Tongue (tissue), 2 donors: Measurements from ENCODE around the gene HTT. TPM values are rescaled to one million over a fixed set of nuclear protein-coding genes. Genes with fewer than 3 reads are reported as not detected.
A peak's percentile ranks its signal among the peaks of the same experiment; 100 is the strongest.

ENCODE experiments used
- DNase-seq: peaks from one replicate; pipeline ENCODE4 v3.0.0-alpha.2; 2015
- total RNA-seq: library from RNA; depleted of rRNA; stranded (reverse); fragments of >200 nt; gene quantifications from one replicate; pipeline ENCODE4 v1.2.3, GENCODE V29; 2014

HTT gene
- total RNA-seq, 1 donor from 2014 or later = 69.3 TPM

DNA sequence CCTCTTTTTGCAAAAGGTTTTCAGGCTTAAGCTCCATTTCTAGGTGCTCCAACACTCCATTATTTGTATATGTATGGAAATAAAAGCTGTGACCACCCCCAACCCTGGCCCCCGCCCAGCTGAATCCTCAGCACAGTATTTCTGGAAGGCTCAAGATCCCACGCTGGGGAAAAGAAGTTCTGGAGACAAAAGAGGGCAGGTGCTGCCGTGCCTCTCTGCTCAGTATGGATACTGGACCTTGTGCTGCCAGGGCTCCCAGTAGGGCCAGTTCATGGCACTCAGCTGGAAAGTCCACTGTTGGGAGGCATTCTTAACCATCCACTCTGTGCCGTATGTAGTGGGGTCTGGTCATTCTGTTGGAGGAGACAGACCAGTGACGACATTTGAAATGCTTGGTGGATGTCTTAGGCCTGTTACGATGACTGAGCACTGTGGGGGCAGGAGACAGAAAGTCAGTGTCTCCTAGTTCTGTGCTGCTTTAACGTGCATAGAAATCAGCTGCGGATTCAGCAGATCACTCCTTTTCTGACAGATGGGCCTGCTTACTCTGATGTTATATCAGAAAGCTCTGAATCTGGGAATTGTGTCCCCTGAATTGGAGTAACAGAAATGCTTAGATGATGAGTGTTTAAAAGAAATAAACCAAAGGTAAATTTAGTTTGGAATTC, 126.1 kb downstream of the HTT start:
- DNase-seq = peak; percentile 22

DNA sequence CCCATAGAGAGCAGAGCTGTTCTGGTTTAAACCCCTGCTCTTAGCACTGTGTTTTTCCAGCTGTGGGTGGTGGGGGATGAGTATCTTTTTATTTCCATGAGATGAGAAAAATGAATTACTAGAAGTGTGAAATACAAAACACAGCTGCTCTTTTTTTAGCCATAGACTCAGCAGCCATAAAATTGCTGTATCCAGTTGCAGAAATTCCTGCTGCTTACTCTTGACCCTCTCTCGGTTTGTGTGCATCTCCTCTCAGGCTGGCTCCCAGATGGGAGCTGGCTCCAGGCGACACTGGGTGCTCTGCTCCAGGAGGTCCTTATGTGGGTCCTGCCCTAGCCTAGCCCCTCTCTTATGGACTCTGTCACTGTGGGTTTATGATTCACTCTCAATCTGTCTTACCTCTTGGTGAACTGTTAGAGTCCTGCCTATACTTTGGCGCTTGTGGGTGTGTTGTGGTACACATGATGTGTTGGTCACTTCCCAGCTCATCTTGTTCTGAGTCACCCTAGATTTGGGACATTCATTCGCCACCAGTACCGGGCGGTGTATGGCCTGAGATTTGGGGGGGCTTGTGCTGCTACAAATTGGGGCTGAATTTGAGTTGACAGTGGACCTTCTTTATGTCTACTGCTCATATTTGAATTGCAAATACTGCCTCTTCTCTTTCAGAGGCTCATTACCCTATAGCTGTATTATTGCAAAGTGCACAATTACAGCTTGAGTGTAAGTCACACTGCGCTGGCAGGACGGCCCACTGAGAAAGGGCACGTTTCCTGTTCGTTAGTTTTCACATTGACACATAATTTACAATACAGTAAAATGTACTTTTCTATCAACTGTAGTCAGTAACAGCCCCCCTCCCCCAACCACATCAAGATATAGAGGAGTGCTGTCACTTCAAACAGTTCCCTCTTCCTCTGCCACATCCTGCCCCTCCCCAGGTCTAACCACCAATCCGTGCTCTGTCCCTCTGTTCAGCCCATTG, 127.5 kb downstream of the HTT start:
- peak; percentile 88 for DNase-seq

DNA sequence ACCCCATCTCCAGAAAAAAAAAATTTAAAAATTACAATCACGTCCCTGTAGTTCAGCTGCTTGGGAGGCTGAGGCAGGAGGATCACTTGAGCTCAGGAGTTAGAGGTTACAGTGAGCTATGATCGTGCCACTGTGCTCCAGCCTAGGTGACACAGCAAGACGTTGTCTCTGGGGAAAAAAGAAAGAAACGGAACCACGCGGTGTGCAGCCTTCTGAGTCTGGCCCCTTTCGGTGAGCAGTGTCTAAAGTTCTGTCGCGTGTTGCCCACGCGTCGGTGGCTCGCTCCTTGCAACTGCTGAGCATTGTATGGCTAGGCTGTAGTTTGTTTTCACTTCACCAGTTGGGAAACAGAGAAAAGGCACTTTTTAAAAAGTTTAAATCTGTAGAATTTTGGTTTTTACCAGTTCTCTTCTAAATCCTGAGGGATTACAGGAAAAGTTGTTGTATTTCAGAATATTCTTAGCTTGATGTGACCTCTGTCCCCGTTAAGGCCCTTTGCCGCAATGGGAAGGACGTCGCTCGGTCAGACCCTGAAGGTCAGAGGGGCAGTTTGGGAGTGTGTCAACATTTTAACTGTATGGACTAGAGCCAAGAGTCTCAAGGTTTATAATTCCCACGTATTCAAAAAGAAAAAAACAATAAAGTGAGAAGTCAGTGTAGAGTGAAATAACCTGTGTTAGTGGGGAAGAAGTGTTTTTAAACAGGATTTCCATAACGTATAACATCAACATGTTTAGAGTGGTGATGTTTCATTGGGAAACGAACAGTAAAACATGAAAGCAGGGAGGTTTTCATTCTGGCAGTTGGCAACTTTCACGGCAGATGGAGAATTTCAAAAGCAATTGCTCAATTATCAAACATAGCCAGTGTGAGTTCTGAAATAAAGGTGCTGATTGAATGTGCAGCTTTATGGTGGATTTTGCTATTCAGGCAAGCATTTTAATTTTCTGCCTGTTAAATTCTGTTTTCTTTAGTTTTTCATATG, 128.6 kb downstream of the HTT start:
- DNase-seq = peak; percentile 33

DNA sequence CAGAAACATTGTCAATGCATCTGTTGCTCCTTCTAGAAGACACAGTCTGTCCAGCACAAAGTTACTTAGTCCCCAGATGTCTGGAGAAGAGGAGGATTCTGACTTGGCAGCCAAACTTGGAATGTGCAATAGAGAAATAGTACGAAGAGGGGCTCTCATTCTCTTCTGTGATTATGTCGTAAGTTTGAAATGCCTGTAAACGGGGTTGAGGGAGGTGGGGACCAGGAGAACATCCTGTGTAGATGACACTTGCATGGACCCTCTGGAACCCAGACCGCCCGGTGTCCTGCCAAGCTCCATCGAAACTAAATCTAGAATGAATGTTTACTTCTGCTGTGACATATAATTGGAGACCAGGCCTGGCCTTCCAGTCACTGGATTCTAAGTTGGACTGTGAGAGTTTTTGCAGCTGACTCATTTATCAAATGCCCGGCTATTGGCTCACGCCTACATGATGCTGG, 129.5 kb downstream of the HTT start:
- peak; percentile 65 for DNase-seq

DNA sequence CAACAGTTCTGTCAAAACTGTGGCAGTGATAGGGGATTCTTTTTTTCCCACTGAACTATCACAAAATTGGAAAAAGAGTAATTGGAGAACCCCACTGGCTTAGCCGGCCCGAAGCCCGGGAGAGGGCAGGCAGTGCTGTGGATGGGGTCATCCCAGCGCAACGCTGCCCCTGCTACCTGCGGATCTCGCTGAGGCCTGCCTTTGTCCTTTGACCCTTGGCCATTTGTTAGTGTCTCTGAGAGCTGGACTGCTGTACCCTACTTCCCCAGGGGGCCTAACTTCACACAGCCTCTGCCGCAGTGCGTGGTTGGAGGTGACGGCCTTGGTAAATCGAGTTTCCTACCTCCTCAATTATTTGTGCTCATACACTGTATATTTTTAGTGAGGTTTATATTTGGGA, 131.5 kb downstream of the HTT start:
- DNase-seq = no peak

DNA sequence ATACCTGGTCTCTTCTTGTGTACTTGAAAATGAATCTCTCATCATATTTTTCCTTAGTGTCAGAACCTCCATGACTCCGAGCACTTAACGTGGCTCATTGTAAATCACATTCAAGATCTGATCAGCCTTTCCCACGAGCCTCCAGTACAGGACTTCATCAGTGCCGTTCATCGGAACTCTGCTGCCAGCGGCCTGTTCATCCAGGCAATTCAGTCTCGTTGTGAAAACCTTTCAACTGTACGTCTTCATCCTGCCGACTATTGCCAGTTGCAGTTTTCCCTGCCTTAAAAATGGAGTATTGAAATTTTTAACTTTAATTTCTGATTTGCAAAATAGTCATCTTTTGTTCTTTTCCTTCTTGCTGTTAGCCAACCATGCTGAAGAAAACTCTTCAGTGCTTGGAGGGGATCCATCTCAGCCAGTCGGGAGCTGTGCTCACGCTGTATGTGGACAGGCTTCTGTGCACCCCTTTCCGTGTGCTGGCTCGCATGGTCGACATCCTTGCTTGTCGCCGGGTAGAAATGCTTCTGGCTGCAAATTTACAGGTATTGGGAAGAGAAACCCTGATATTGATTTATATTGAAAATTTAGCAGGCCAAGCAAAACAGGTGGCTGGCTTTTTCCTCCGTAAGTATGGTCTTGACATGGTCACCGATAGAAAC, 132.1 kb downstream of the HTT start:
- DNase-seq = no peak

DNA sequence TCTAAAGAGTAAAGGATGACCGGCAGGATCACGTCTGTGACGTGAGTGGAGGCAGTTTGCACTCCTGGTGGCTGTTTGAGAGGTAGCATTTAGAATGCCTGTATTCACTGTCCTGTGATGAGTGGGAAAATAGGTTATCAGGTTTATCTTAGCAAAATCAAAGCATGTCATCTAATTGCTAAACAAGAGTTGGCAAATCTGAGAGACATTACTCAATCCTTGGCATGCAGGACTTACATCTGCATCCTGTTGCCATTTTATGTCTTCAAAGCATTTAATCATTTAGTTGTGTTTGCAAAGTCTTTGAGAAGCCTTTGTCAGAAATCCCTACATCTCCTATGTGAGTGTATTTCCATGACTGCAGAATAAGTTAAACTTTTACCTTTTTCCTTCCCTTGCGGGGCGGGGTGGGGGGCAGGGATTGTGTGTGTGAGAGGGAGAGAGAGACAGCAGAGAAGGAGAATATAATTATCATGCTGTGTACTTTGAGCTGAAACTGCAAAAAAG, 133.1 kb downstream of the HTT start:
- no peak for DNase-seq

DNA sequence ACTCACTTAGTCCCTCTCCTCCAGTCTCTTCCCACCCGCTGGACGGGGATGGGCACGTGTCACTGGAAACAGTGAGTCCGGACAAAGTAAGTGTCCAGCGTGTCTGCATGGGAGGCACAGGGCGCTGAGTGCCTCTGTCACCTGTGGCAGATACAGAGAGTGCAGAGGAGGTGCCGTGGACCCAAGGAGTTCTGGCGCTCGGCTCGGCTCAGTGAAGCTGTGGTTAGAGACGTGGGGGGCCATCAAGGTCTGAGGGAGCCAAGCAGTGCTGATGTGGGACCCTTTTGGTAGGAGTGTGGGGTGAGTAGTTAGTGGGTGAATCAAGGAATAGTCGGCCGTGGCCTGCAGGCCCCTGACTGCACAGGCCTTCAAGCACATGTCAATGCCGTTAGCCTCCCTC, 134.3 kb downstream of the HTT start:
- no peak for DNase-seq

DNA sequence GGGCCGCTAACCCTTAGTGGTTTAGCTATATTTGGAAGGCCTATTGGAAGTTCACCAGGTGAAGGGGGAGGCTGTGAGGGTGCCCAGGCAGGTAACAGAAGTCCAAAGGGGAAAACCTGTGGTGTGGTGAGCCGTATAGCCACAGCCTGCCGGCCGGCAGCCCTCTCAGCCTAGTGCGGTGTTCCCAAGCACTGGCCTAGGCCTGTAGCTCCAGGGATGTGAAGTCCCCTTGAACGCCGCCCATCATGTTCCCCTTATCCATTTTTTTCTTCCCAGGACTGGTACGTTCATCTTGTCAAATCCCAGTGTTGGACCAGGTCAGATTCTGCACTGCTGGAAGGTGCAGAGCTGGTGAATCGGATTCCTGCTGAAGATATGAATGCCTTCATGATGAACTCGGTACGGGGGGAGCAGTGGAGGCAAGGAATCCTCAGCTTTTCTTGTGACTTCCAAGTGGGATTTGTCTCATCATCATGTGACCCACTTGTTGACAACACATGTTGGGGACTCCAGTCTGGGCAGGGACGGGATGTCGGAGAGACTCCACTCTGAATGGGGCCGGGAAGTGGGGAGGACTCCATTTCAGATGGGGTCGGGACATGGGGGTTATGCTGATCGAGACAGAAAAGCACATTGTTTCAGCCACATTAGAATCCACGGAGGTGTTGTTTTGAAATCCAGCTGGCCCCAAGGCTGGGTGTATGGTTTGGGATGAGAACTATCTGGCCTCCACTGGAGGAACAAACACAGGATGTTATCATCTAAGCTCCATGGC, 135.3 kb downstream of the HTT start:
- no peak for DNase-seq

DNA sequence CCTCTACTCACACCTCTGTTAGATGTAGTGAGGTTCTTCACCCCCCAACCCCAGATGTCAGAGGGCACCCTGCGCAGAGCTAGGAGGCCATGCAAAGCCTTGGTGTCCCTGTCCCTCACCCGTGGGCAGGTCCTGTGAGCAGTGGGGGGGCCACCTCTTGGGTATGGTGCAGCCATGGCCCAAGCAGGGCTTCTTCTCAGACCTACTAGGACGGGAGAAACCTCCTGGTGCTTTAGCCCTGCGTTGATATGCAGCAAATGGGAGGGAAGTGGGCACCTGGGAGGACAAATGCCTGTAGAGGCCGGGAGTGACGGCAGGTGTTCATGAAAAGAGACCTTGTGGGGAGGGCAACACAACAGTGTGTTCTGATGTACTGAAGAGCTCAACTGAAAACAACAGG, 136.0 kb downstream of the HTT start:
- DNase-seq = no peak

DNA sequence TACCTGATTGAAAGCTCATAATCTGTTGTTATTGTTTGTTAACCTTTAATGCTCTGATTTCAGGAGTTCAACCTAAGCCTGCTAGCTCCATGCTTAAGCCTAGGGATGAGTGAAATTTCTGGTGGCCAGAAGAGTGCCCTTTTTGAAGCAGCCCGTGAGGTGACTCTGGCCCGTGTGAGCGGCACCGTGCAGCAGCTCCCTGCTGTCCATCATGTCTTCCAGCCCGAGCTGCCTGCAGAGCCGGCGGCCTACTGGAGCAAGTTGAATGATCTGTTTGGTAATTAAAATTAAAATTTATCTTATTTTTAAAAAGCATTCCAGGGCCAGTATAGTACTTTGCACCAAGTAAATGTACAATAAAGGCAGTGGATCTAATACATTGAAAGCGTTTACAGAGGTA, 137.4 kb downstream of the HTT start:
- DNase-seq = no peak

DNA sequence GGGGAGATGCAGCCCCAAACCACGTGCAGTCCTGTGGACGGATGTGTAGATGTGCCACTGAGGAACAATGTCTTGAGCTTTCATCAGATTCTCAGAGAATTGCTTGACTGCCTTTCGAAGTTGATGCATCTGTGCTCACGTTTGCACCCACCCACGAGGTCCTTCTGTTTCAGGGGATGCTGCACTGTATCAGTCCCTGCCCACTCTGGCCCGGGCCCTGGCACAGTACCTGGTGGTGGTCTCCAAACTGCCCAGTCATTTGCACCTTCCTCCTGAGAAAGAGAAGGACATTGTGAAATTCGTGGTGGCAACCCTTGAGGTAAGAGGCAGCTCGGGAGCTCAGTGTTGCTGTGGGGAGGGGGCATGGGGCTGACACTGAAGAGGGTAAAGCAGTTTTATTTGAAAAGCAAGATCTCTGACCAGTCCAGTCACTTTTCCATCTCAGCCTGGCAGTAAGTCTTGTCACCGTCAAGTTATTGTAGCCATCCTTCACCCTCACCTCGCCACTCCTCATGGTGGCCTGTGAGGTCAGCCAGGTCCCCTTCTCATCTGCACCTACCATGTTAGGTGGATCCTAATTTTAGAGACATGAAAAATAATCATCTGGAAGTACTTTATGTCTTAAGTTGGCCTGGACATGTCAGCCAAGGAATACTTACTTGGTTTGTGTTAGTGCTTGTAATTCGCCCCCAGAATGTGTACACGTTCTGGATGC, 138.1 kb downstream of the HTT start:
- DNase-seq = no peak

DNA sequence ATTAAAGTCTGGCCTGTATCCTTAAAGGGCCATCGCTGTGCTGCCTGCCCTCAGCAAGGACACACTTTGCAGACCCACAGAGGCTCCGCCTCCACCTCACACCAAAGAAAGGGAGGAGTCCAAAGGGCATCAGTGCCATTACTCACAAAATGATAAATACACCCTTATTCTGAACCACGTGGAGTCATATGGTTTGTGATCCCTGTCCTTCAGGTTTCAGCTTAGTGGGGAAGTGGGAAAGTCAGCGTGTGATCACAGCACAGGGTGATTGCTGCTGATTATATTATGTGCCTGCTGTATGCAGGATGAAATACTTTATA, 138.6 kb downstream of the HTT start:
- DNase-seq = no peak

DNA sequence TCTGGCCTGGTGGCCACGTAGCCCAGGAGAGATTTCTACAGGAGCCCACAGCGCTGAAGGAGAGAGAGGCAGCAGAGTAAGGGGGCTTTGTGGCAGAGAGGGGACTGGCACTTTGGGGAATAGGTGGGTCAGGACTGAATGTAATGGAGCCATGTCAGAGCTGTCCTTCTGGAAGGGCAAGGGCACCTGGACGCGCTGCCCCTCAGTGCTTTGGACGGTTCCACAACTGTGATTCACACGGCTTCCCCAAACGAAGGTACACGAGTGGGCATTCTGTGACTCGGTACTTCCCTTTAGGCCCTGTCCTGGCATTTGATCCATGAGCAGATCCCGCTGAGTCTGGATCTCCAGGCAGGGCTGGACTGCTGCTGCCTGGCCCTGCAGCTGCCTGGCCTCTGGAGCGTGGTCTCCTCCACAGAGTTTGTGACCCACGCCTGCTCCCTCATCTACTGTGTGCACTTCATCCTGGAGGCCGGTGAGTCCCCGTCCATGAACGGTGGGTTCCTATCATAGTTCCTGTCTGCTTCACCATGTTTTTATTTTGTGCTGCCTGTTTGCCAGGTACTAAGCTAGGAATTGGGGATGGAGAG, 139.3 kb downstream of the HTT start:
- no peak for DNase-seq

DNA sequence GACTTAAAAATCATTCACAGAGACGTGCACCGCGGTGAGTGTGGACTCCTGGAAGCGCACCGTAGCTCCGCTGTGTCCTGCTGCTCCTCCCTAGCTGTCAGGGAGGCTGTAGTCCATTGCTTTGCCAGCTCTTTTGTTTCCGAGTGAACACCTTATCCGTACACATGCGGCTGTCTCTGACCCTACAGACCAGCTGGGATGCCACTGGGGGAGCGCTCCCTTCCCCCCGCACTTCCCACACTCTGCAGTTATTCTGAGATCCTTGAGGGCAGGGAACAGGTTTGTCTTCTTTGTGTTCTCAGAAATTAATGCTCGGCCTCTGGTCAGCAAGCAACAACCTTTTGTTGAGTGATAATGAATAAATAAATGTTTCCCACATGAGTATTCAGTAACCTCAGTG, 140.8 kb downstream of the HTT start:
- DNase-seq = no peak

DNA sequence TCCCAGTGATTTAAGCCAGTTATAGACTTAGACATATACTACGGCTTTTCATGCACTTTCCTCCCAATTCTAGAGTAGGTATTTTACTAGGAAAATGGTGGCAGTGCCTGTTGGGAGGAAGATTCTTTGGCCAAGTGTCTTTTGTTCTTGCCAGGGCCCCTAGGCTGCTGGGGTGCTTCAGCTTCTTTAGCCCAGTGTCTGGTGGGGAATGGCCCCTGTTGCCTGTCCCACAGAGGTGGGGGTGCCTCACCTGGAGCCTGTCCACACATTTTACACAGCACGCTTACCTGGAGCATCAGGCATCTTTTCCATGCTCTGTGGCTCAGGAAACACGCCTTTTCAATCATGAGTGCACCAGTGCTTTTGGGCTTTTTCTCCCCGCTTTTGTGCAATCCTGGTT, 141.3 kb downstream of the HTT start:
- DNase-seq = no peak

DNA sequence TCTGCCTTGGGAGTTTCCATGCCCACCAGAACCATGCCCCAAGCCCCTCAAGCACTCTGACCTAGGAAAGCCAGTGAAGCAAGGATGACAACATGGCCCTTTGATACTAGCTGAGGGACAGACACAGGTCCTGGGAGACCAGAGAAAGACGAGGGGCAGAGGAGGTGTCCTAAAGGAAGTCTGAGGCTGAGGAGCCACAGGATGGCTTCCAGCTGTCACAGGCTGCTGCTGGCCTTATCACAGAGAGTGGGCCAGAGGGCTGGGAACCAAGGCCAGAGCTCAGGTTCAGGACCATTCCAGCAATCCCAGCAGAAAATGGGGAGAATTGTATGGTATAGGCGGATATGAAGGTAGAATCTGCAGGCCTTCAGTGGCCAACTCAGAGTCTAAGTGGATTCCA, 142.8 kb downstream of the HTT start:
- DNase-seq = no peak

DNA sequence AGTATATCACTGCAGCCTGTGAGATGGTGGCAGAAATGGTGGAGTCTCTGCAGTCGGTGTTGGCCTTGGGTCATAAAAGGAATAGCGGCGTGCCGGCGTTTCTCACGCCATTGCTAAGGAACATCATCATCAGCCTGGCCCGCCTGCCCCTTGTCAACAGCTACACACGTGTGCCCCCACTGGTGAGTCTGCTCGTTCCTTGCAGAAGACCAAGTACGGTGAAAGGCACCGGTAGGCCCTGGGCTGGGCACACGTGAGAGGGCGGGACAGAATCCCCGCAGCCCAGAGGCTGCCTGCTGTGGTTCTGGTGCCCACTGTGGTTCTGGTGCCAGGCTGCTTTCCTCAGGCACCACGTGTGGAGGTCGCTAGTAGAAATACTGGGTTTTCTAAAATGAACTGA, 143.3 kb downstream of the HTT start:
- DNase-seq = no peak

DNA sequence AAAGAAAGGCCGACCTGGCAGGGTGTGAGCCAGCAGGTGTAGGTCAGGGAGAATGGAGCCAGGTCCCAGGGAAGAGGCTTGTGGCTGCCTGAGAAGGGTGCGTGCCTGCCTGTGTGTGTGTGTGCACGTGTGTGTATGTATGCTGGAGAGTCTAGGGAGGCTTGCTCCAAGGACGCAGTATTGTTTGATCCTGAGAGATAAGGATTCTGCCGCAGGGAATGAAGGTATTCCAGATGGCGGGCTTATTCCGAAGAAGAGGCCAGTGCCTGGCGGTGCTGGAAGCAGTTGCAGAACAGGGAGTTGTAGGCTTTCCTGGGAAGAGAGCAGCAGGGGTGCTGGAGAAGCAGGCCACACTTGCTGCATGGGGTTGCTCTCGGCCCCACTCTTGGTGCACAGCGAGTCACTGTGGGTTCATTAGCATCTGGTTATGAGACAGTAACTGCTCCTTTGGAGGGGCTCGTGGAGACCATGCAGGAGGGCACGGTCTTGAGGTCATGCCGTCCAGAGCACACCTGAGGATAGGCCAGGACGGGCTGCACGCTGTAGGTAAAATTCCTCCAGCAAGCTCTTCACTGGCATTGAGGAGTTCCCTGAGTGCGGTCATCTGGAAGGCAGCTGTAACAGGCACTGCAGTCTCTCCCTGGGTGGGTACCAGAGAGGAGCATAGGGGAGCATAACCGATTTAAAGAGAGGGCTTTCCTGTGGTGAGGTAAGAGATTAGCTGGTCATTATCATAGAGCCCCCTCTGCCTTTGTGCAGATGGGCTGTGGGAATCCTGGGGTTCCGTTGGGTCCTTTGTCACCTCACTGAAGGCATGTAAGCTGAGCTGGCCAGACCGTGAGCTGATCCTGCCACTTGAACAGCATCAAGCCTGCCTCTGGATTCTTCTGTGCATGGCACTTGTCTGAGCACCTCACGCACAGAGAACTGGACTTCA, 144.6 kb downstream of the HTT start:
- DNase-seq = no peak
